Neural progenitor cell (in vitro differentiated cells): ENCODE data around the gene PPARGC1A.

Experiments
- CTCF ChIP-seq: fragments of 200-600 bp; sonication (generic); IDR thresholded peaks from 2 replicates; pipeline ENCODE4 v1.5.1; 2017; ENCODE audit warnings: antibody characterized with exemption, mild to moderate bottlenecking
- EZH2 ChIP-seq: fragments of 200-600 bp; sonication (generic); IDR thresholded peaks from 2 replicates; pipeline ENCODE4 v1.6.1; 2017; ENCODE audit warnings: antibody characterized with exemption, mild to moderate bottlenecking, moderate library complexity

GRCh38 chr4:23899565-23899964 lies 9.7 kb upstream of the PPARGC1A start:
- TF ChIP-seq CTCF (no peak), EZH2 (no peak)
